Colonic mucosa (tissue), 4 donors: ENCODE measurements around the gene NUDCD2. TPM values are rescaled to one million over a fixed set of nuclear protein-coding genes. Genes with fewer than 3 reads are reported as not detected.
"Not testable (repeated sequence)": the region's sequence is repeated elsewhere in the genome, so short reads cannot be mapped to it uniquely, and the experiment has no call there.

Source experiments
- DNase-seq: peaks from one replicate; pipeline ENCODE4 v3.0.0-alpha.2; 2020
- H3K27ac ChIP-seq: fragments of 200-600 bp; one replicate; pipeline ENCODE4 v1.8.0; 2021
- H3K27me3 ChIP-seq: fragments of 200-600 bp; one replicate; pipeline ENCODE4 v1.8.0; 2021
- H3K36me3 ChIP-seq: fragments of 200-600 bp; one replicate; pipeline ENCODE4 v1.8.0; 2021
- H3K4me1 ChIP-seq: fragments of 200-600 bp; one replicate; pipeline ENCODE4 v1.8.0; 2021; ENCODE audit warnings: mild to moderate bottlenecking
- H3K4me3 ChIP-seq: fragments of 200-600 bp; one replicate; pipeline ENCODE4 v1.8.0; 2021
- H3K9ac ChIP-seq, 2 donors: one replicate each; pipeline ENCODE4 v1.7.0; 2013; ENCODE audit warnings: control low read depth in 2 of 2, low read depth in 2 of 2, low read length in 2 of 2
- H3K9me3 ChIP-seq: fragments of 200-600 bp; one replicate; pipeline ENCODE4 v1.8.0; 2021
- intact Hi-C: fragments of 100-400 bp; cut with DNase I; formaldehyde crosslinking; loops from one replicate; pipeline ENCODE4 v1.14.1; 2022
- total RNA-seq, 2 donors: library from RNA; stranded (reverse); fragmentation: NEBNext Ultra II Directional in 1 of 2; extraction: Animal tissue kit (Norgen Biotek cat#: 25700) in 1 of 2; gene quantifications; one replicate each; pipeline ENCODE4 v1.2.1, GENCODE V29; 2021
- TF ChIP-seq, protein P1 (sequence below): fragments of 200-600 bp; IDR thresholded peaks from one replicate; pipeline ENCODE4 v1.8.0; 2022; ENCODE audit warnings: antibody characterized with exemption, mild to moderate bottlenecking
- donor health status: healthy.
- donor health status: DM: no; HTN: no; CAD: no.
- donor health status: DM: no; HTN: no; CAD: no.

NUDCD2 gene
- total RNA-seq, 2 donors from 2014 or later = 24.6 to 32.9 TPM

DNA sequence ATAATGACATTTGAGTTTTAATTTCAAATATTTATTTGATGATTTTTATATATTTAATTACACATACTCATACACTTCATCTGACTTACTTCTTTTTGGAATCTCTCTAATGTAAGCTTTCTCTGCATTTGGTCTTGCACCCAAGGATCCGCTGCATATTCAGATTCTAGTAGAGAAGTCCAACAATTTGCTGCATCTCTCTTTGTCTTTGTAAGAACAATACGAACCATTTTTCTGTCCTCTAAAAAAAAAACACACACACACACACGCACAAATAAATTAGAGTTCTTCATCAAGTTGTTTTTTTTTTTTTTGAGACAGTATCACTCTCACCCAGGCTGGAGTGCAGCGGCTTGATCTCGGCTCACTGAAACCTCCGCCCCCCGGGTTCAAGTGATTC lies 3.1 kb downstream of the NUDCD2 start:
- TF ChIP-seq, protein P1, sequence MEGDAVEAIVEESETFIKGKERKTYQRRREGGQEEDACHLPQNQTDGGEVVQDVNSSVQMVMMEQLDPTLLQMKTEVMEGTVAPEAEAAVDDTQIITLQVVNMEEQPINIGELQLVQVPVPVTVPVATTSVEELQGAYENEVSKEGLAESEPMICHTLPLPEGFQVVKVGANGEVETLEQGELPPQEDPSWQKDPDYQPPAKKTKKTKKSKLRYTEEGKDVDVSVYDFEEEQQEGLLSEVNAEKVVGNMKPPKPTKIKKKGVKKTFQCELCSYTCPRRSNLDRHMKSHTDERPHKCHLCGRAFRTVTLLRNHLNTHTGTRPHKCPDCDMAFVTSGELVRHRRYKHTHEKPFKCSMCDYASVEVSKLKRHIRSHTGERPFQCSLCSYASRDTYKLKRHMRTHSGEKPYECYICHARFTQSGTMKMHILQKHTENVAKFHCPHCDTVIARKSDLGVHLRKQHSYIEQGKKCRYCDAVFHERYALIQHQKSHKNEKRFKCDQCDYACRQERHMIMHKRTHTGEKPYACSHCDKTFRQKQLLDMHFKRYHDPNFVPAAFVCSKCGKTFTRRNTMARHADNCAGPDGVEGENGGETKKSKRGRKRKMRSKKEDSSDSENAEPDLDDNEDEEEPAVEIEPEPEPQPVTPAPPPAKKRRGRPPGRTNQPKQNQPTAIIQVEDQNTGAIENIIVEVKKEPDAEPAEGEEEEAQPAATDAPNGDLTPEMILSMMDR = no peak
- intact Hi-C loops = no loop called here
- no peaks in the 10 kb centered on the region for H3K9me3 ChIP-seq

DNA sequence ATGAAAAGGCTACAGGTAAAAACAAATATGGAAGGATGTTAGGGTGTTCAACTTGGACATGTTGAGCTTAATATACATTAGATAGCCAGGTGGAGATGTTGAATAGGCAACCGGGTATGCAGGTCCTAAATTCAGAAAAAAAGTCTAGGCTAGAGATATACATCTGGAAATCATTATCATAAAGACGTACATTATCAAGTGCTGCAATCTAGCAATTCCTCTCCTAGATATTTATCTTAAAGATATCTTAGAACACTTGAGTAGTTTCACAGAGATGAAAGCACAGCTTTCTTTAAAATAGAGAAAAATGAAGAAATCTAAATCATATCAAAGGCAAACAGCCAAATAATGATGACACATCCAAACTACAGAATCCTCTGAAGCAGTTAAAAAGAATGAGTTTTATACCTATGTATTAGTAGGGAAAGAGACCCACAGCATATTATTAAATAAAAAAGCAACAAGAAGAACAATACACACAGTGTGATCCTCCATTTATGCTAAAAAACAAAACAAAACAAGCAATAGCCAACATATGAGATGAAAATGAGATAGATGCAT lies 3.8 kb downstream of the NUDCD2 start:
- Histone ChIP-seq H3K27me3 (no peaks in the 10 kb centered on the region), H3K27ac (no peak overlapping the region), H3K4me1 (peaks cover 4% of the 10 kb centered on the region), H3K36me3 (no peaks in the 10 kb centered on the region), H3K9me3 (no peaks in the 10 kb centered on the region), H3K9ac (no peak overlapping the region), H3K4me3 (no peak overlapping the region)
- no peak for DNase-seq
- TF ChIP-seq, protein P1 = no peak
- intact Hi-C loops = no loop called here

More for the DNA sequence above, 3.1 kb downstream of the NUDCD2 start:
- Histone ChIP-seq H3K4me1 (peaks cover 5% of the 10 kb centered on the region), H3K27me3 (no peaks in the 10 kb centered on the region), H3K27ac (no peak overlapping the region), H3K36me3 (no peaks in the 10 kb centered on the region), H3K9ac (no peak overlapping the region), H3K4me3 (no peak overlapping the region)
- no peak for DNase-seq

DNA sequence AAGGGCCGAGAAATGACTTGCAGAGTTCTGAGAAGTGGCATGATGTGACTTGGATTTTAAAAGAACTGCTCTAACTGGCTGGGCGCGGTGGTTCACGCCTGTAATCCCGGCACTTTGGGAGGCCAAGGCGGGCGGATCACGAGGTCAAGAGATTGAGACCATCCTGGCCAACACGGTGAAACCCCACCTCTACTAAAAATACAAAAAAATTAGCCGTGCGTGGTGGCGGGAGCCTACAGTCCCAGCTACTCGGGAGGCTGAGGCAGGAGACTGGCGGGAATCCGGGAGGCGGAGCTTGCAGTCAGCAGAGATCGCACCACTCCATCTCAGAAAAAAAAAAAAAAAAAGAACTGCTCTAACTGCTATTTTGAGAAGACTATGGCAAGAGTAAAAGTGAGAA lies 4.5 kb downstream of the NUDCD2 start:
- H3K27ac ChIP-seq, DNase-seq, H3K36me3 ChIP-seq, H3K27me3 ChIP-seq, H3K9me3 ChIP-seq, H3K4me3 ChIP-seq, H3K9ac ChIP-seq, intact Hi-C loops, H3K4me1 ChIP-seq: not testable (repeated sequence)

DNA sequence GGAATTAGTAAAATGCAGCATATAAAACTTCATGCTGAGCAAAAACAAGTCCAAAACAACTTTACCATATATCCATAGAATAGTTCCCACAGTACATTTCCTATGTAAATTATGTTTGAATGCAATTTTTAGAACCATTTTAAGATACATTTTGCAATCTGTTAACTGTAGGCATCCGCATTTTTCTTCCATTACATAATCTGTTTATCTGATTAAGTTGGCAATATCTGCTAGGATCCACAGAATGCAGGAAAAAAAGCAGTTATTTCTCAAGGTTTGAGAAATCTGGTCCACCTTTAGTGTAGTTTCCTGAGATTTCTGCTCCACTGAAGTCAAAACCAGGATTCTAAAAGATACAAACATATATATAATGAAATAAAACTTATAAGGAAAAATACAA lies 6.2 kb downstream of the NUDCD2 start:
- TF ChIP-seq, protein P1 = no peak
- no peaks in the 10 kb centered on the region for H3K36me3 ChIP-seq
- DNase-seq = no peak
- no peak overlapping the region for H3K27ac ChIP-seq
- no peaks in the 10 kb centered on the region for H3K27me3 ChIP-seq
- no peak overlapping the region for H3K9ac ChIP-seq
- no peaks in the 10 kb centered on the region for H3K4me1 ChIP-seq
- H3K9me3 ChIP-seq = no peaks in the 10 kb centered on the region
- intact Hi-C loops = no loop called here
- no peak overlapping the region for H3K4me3 ChIP-seq

DNA sequence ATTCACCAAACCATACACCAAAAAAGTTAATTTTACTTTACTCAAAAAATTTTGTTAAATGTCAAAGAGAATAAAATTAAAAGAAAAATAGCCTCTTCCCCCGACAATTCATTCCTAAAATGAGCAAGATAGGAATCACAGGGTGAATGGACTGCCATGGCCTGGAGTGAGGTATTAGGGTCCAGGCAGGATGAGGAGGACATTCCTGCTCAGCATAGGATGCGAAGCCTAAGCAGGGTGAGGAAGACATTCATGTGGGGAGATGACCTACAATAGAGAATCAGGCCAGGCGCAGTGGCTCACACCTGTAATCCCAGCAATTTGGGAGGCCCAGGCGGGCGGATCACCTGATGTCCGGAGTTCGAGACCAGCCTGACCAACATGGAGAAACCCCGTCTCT lies 8.4 kb downstream of the NUDCD2 start:
- H3K4me3 ChIP-seq = no peak overlapping the region
- H3K27me3 ChIP-seq = no peaks in the 10 kb centered on the region
- TF ChIP-seq, protein P1 = no peak
- H3K4me1 ChIP-seq = no peaks in the 10 kb centered on the region
- no peak for DNase-seq
- H3K9ac ChIP-seq = no peak overlapping the region
- H3K36me3 ChIP-seq = peaks cover 5% of the 10 kb centered on the region
- no peak overlapping the region for H3K27ac ChIP-seq
- H3K9me3 ChIP-seq = no peaks in the 10 kb centered on the region
- intact Hi-C loops = no loop called here

DNA sequence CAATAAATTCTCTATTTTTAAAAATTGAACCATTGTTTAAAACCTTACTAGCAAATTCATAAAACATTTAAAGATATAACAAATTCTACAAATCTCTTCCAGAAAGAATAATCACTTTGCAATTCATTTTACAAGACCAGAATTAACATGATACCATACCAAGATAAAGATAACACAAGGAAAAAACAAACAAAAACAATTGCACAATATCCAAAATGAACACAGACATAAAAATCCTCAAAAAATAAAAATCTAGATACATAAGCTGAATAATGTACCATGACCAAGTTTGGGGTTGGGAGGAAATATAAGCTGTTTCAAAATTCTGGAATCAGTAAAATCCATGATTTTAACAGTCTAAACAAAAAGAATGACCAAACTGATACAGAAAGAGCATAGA lies 11.4 kb downstream of the NUDCD2 start:
- Histone ChIP-seq H3K9ac (no peak overlapping the region), H3K27ac (no peak overlapping the region), H3K27me3 (no peaks in the 10 kb centered on the region), H3K9me3 (no peaks in the 10 kb centered on the region), H3K36me3 (peaks cover 5% of the 10 kb centered on the region), H3K4me3 (no peak overlapping the region), H3K4me1 (no peaks in the 10 kb centered on the region)
- DNase-seq = no peak
- intact Hi-C loops = no loop called here
- TF ChIP-seq, protein P1 = no peak
